Omental fat pad (tissue), 4 donors: ENCODE results near the gene PLA2G4B. TPM values are rescaled to one million over a fixed set of nuclear protein-coding genes. Genes with fewer than 3 reads are reported as not detected.

ENCODE experiments used
- ATAC-seq: fragments of 150-250 bp; one replicate; pipeline ENCODE4 v1.9.1; 2016; ENCODE audit warnings: mild to moderate bottlenecking, moderate library complexity; ENCODE audit not compliant: low FRiP score
- DNase-seq: peaks from one replicate; pipeline ENCODE4 v3.0.0-alpha.2; 2019; ENCODE audit warnings: low spot score
- small RNA-seq: library from RNA; depleted of rRNA; stranded (forward); fragments of <200 nt; gene quantifications from one replicate; pipeline ENCODE3, GENCODE V24; 2016
- total RNA-seq, 4 donors: library from RNA; depleted of rRNA; stranded (reverse); fragments of >200 nt; gene quantifications; one replicate each; pipeline ENCODE4 v1.1.0, GENCODE V29; 2016
- TF ChIP-seq, protein P1 (sequence below), 3 donors: fragments of 450-650 bp; IDR thresholded peaks; one replicate each; pipeline ENCODE4 v1.5.1; 2016 to 2017; ENCODE audit warnings: antibody characterized with exemption in 3 of 3, mild to moderate bottlenecking in 3 of 3, moderate library complexity in 2 of 3

The PLA2G4B gene
- total RNA-seq, 4 donors from 2014 or later, result 1.1 to 13.6 (median 2.3) TPM

DNA sequence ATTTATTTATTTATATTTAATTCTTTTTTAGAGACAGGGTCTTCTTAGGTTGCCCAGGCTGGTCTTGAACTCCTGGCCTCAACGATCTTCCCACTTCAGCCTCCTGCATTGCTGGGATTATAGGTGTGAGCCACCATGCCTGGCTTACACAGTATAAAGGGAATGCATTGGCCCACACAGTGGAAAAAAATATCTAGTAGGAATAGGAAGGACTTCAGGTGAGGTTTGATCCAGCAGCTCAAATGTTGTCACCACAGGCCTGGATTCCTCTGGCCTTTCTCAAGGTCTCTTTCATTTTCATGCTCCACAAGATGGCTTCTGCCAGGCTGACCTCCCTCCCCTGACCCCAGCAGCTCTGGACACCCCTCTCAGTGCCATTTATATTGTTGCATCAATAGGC lies 57.3 kb downstream of the PLA2G4B start:
- DNase-seq, result no peak
- ATAC-seq, result no peak
- TF ChIP-seq, protein P1, sequence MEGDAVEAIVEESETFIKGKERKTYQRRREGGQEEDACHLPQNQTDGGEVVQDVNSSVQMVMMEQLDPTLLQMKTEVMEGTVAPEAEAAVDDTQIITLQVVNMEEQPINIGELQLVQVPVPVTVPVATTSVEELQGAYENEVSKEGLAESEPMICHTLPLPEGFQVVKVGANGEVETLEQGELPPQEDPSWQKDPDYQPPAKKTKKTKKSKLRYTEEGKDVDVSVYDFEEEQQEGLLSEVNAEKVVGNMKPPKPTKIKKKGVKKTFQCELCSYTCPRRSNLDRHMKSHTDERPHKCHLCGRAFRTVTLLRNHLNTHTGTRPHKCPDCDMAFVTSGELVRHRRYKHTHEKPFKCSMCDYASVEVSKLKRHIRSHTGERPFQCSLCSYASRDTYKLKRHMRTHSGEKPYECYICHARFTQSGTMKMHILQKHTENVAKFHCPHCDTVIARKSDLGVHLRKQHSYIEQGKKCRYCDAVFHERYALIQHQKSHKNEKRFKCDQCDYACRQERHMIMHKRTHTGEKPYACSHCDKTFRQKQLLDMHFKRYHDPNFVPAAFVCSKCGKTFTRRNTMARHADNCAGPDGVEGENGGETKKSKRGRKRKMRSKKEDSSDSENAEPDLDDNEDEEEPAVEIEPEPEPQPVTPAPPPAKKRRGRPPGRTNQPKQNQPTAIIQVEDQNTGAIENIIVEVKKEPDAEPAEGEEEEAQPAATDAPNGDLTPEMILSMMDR (IDR thresholded peaks at IDR 0.05), result no peak

DNA sequence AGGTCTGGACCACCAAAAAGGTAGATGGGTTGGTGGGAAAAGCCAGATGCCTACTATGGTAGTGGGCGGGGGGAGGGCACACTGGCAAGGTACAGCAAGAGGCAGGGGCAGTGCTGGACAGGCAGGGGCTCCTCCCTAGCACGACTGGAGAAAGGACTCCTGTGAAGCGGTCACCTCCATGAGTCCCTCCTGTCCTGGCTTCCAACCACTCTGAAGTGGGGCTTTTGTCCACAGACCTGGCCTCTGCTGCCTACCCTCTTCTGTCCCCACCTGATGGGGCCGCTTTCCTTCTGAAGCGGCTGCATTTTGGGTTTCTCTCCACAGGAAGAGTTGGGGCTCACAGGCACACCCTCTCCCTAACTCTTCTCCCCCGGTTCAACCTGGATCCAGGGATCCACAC lies 57.9 kb downstream of the PLA2G4B start:
- no peak for ATAC-seq
- TF ChIP-seq, protein P1 (IDR thresholded peaks at IDR 0.05), result no peak
- no peak for DNase-seq

DNA sequence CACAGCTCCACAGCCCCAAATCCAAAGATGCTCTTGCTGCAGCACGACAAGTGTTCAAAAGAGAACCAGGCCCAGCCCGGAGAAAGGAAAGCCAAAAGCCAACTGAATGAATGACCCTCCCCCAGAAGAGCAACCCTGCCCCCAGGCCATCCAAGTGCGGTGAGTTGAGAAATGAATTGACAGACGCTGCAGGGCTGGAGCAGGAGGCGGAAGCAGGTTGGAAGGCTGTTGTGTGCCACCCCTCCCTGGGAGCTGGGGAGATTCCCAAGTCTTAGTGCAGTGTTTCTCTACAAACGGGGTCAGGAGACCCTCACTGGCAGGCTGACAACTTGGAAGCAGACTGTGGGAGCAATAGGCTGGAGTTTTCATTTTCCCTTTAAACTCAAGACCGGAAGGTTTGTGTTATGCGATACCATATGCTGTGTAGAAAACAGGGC lies 58.7 kb downstream of the PLA2G4B start:
- DNase-seq (no peak), ATAC-seq (no peak)
- TF ChIP-seq, protein P1 (IDR thresholded peaks at IDR 0.05), result no peak

Small RNA genes within 50 kb of the gene (small RNA-seq; reads per million reads assigned to genes)
- gene JMJD7-PLA2G4B (not detected), gene MIR4310 (not detected), gene RNA5SP393 (not detected)

Other genes with a start within 250 kb of the PLA2G4B start
- gene MGA, start 178.4 kb upstream of the PLA2G4B start, total RNA-seq, result 10 to 100 TPM; 34.9 to 50.7 (median 35.9) TPM
- gene MAPKBP1, start 64.4 kb upstream of the PLA2G4B start, total RNA-seq, result 10 to 100 TPM; 13.4 to 24.1 (median 14.4) TPM
- 10 to 100 TPM in 1 of 4 donors, 1 to 10 TPM in 3; 3.8 to 11.5 (median 8.5) TPM for gene JMJD7, start 10.8 kb upstream of the PLA2G4B start, total RNA-seq
- 1 to 10 TPM in 3 of 4 donors, under 1 TPM in 1; 0.19 to 3.8 (median 1.8) TPM for gene SPTBN5, start 55.2 kb downstream of the PLA2G4B start, total RNA-seq
- gene EHD4, start 133.7 kb downstream of the PLA2G4B start, total RNA-seq, result 10 to 100 TPM; 30.5 to 88.6 (median 37.8) TPM
- under 1 TPM in 1 of 4 donors, not detected in 3; 0.12 TPM for gene PLA2G4E, start 182.2 kb downstream of the PLA2G4B start, total RNA-seq